Stimulated activated naive CD4-positive, alpha-beta T cell (primary cell): ENCODE measurements around the gene AKT3.
"Not testable (repeated sequence)": the region's sequence is repeated elsewhere in the genome, so short reads cannot be mapped to it uniquely, and the experiment has no call there.

ENCODE experiments used
- DNase-seq, 6 experiments: peaks; one replicate each; lab custom pipeline; 2025; lab: John Stamatoyannopoulos, UW

The AKT3 gene

DNA sequence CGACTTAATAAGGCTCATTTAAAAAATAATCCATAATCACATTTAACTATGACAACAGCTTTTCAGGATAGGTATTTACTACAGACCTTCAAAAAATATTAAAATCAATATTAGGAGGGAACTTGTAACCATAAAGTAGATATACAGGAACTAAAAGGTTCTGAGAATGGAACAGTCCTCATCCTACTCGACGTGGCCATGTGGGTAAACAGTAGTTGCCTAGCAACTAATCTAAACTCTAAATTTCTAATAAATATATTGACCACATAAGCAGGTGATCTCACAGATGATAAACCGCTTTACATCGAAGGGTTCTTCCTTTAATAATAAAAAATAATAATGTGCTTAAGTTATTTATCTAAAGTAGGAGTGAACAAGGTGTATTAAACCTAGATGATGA, 7.9 kb downstream of the AKT3 start:
- DNase-seq = no peak

DNA sequence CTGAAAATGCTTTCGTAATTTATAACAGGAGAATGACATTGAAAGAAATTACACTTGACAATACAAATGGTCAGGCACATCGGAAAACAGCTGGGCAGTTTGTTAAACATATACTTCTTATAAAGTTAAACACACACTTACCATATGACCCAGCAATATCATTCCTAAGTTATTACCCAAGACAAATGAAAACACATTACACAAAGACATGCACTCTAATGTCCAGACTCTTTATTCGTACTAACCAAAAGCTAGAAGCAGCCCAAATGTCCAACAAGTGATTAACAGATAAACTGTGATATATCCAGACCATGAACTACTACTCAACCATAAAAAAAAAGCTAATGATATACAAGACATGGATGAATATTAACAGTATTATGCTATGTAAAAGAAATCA, 8.5 kb downstream of the AKT3 start:
- DNase-seq = no peak

DNA sequence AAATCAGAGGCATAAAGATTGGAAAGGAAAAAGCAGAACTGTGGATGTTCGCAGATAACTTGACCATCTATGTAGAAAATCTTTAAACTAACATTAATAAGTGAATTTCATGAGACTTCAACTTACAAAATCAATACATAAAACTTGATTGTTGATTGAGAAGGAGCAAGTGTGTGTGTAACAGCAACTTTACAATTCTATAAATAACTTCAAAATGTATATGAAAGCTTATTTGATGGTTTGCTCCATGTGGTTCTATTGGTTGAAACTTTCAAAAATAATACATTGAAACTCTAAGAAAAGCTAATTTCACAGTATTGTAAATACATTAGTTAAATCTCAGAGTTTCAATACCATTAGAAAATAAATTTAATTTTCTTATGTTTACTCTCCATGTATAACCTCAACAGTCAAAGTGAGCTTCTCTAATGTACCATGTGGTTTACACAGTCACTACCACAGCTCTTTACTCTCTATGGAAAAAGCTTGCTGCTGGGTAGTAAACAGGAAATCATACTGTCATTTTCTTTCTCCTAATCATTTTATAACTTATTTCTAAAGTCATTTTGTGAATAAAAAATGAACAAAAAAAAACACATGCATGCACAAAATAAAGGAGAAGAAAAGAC, 12.0 kb downstream of the AKT3 start:
- peak in 3 of 6 experiments; percentile 24 to 52 (median 45) for DNase-seq

DNA sequence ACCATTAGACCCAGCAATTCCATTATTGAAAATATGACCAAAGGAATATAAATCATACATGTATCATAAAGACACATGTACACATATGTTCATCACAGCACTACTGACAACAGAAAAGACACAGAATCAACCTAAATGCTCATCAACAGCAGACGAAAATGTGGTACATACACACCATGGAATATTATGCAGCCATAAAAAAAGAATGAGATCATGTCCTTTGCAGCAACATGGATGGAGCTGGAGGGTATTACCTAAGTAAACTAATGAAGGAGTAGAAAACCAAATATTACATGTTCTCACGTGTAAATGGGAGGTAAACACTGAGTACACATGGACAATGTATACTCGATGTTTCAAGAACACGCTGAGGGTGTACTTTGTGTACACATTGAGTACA, 15.9 kb downstream of the AKT3 start:
- no peak for DNase-seq

DNA sequence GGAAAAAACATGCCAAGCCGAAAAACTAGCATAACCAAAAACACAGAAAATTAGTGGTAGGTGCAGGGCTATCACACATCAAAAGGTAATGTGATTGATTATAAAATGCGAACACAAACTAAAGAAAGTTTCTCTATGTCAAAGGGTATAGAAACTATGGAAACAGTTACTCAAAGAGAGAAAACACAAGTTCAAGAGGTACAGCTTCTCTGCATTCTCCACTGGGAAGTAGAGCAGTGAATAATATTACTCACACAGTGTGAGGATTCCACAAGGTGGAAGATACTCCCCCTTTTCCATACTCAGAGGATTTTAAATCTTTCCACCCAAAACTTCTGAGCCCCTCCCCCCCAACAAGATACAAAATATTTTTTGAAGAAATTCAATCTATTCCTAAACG, 18.6 kb downstream of the AKT3 start:
- no peak for DNase-seq

DNA sequence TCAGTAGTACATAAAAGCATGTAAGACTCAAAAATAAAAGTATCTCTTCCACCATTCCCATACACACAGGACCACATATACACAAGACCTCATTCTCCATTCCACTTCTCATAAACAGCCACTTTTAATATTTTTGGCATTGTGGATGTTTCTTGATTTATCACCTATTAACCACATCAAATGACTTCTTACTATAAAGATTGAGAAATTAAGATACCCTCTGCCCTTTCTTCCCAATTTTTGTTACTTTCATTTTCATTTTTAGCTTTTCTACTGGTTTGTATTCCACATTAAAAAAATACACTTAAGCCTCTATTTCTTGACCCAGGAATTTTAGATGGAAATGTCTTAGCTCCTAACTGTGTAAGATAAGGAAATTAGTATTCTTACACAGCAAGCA, 22.8 kb downstream of the AKT3 start:
- no peak for DNase-seq

DNA sequence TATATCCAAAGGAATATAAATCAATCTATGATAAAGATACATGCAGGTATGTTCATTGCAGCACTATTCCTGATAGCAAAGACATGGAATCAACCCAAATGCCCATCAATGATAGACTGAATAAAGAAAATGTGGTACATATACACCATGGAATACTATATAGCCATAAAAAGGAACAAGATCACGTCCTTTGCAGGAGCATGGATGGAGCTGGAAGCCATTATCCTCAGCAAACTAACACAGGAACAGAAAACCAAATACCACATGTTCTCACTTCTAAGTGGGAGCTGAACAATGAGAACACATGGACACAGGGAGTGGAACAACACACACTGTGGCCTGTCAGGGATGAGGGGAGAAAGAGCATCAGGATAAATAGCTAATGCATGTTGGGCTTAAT, 25.1 kb downstream of the AKT3 start:
- DNase-seq = not testable (repeated sequence)

DNA sequence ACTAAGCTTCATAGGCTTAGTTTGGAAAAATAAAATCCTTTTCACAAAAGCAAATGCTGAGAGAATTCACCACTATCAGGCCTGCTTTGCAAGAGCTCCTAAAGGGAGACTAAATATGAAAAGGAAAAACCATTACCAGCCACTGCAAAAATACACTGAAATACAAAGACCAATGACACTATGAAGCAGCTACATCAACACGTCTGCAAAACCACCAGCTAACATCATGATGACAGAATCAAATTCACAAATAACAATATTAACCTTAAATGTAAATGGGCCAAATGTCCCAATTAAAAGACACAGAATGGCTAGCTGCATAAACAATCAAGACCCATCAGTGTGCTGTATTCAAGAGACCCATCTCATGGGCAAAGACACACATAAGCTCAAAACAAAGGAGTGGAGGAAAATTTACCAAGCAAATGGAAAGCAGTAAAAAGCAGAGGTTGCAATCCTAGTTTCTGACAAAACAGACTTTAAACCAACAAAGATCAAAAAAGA, 28.8 kb downstream of the AKT3 start:
- no peak for DNase-seq

DNA sequence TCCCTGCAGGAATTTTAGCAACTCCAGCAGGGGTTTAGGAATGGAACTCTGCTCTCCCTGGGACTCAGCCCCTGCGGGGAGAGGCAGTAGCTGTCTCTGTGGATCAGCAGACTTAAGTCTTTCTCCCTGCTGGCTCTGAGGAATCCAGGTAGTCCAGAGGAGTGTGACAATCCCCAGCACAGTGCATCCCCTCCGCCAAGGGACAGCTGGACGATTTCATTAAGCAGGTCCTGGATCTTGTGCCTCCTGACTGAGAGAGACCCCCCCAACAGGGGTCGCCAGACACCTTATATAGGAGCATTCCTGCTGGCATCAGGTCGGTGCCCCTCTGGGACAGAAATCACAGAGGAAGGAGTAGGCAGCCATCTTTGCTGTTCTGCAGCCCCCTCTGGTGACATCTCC, 30.6 kb downstream of the AKT3 start:
- no peak for DNase-seq

DNA sequence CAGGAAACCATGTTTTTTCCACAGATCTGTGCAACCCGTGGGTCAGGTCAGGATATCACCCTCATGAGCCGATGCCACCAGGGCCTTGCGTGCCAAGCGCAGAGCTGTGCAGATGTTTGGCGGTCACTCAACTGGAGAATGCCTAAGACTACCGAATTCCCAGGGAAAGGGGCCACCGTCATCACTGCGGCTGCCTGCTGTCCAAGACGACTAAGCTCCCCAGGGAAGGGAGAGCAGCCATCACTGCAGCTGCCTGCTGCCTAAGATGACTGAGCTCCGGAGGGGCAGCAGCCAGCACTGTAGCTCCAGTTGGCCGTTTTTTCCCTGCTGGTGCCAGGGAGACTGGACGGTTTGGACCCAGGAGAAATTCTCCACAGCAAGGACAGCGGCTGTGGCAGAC, 31.1 kb downstream of the AKT3 start:
- no peak for DNase-seq

DNA sequence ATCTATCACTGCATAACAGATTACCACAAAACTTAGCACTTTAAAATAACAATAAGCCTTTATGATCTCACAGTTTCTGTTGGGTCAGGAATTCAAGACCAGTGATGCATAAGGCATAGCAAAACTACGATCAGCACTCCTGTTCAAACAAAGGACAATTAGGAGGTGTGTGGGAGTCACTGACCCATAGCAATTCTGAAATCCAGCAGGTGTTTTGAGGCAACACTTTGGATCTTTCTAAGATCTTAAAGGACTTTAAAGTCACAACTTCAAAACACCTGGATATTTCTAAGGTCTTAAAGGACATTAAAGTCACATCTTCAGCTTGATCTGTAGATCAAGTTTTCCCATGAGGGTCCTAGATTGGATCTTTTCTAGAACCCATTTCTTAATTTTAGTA, 35.3 kb downstream of the AKT3 start:
- no peak for DNase-seq

DNA sequence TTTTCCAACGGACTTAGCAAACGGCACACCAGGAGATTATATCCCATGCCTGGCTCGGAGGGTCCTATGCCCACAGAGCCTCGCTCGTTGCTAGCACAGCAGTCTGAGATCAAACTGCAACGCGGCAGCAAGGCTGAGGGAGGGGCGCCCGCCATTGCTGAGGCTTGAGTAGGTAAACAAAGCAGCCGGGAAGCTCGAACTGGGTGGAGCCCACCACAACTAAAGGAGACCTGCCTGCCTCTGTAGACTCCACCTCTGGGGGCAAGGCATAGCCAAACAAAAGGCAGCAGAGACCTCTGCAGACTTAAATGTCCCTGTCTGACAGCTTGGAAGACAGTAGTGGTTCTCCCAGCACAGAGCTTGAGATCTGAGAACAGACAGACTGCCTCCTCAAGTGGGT, 42.7 kb downstream of the AKT3 start:
- peak; percentile 8 to 69 (median 38) for DNase-seq

DNA sequence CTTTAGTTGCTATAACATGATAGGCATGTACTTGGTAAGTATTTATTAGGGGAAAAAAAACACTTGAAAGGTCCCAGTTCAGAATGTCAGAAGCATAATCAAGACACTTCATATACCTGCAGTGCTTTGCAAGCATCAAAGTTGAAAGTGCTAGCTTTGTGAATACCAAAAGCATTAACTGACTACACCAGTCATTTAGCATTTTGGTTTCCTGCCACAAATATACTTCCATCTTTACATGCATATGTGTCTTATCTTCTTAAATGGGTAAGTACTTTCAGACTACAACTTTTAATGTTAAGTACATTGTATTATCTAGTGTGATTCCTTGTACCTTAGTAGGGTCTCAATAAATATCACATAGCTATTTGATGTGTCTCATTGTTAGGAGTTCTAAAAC, 43.7 kb downstream of the AKT3 start:
- DNase-seq = peak in 1 of 6 experiments; percentile 12

DNA sequence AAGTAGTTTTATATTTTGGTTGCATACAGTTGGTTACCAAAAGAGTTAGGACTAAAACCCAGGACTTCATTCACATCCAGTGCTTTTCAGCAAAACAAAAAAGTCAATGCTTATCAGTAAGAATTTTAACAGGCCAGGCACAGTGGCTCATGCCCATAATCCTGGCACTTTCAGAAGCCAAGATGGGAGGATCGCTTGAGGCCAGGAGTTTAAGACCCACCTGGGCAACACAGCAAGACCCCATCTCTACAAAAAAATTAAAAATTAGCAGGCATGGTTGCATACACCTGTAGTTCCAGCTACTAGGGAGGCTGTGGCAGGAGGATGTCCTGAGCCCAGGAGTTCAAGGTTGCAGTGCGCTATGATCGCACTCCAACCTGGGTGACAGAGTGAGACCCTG, 47.3 kb downstream of the AKT3 start:
- no peak for DNase-seq

DNA sequence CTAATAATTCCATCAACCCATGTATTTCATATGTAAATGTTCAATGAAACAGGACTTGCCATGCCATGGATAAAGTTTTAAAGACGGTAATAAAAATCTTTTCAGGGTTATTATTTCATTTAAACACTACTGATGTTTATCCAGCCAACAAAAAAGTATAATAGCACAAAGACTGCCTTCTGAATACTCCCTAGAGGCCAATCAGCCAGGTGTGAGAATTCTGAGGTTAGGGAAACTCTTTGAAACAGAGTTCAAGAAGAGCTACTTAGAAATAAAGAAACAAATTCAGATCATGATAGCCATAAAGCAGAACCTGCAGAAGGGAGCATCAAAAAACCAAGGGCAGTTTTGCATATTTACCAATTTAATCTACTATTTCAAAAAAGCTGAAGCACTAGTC, 48.7 kb downstream of the AKT3 start:
- no peak for DNase-seq

DNA sequence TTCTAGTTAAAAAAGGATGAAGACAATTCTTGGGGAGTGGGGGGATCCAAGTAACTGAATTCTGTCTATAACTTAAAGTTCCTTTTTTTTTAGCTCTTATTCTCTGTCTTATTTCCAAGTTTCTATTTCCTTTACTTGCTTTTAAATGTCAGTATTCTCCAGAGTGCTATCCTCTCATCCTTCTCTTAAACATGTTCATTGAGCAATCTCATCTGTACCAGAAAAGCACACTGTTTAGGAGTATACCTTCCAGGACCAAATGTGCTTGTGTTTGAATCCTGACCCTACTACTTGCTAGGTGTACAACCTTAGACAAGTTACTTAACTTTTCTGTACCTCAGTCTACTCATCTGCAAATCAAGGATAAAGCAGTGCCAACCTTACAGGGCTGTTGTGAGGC, 50.1 kb downstream of the AKT3 start:
- DNase-seq = no peak

DNA sequence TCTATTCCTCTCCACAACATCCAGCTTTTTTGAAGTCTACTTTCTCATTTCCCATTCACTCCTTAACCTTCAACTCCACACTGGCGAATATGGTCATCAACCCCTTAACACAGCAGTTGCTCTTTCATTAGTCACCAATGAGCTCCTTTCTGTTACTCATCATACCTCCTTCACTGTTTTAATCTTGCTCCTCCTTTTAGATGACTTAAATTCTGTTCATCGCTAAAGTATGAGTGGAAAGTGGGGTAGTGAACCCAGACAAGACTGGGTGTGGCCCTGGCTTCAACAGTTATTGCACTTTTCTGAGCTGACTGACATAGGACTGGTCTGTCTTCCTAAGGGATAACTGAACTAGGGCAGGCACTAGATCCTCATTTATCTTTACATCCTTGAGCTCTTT, 51.3 kb downstream of the AKT3 start:
- DNase-seq = no peak

DNA sequence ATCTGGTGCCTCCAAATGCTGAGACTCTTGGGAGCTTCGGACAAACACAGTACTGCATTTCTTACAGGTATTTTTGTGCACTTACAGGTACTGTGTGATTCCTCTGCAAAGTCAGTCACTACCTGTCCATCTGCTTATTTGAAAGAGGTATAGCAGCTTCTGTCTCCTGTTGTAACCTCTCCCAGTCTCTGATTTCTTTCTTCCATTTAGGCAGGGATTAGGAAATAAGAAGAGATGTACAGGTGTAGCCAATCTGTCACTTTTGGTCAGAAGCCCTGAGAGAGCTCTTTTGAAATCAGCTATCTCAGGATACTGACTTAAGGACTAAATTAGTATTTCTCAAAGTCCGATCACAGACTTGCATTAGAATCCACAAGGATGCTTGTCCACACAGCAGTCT, 54.0 kb downstream of the AKT3 start:
- no peak for DNase-seq

DNA sequence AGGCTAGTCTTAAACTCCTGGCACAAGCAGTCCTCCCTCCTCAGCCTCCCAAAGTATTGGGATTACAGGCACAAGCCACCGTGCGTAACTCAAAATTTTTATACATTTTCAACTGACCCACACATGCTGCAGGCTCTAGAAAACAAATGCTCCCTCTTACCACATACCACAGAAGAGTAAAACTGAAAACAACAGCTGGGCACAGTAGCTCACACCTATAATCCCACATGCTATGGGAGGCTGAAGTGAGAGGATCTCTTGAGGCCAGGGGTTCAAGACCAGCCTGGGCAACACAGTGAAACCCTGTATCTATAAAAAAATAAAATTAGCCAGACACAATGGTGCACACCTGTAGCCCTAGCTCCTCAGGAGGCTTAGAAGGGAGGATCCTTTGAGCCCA, 56.7 kb downstream of the AKT3 start:
- DNase-seq = no peak

DNA sequence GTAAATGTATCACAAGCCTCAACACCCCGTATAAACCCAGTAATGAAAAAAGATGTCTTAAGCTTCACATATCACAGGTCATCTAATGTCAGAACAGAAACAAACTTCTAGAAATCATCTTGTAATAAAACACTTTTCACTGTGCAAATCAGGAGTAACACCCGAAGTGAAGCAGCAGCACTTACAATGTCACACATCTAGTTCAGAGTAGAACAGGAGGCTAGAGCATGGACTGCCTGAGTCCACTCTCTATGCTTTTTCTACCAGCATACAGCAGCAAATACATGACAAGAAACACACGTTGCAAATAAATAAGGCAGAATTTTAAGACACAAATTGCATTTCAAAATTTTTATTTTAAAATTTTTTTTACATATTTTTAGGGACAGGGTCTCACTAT, 57.2 kb downstream of the AKT3 start:
- no peak for DNase-seq

DNA sequence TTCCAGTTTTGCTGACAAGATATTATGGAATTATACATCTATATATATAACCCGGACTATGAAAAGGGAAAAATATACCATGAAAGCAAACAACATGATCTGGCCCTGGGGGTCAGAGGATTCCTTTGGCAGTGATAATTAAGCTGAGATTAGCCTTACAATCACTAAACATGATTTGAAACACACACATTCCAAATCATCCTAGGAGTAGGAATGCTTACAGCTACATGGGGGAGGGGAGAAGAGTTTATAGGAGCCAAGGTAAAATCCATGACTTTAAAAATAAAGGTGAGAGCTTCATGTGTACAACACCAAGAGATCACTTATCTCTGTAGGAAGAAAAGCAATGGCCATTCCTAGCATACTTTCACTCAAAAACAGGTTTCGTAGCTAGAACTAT, 57.6 kb downstream of the AKT3 start:
- DNase-seq = no peak

DNA sequence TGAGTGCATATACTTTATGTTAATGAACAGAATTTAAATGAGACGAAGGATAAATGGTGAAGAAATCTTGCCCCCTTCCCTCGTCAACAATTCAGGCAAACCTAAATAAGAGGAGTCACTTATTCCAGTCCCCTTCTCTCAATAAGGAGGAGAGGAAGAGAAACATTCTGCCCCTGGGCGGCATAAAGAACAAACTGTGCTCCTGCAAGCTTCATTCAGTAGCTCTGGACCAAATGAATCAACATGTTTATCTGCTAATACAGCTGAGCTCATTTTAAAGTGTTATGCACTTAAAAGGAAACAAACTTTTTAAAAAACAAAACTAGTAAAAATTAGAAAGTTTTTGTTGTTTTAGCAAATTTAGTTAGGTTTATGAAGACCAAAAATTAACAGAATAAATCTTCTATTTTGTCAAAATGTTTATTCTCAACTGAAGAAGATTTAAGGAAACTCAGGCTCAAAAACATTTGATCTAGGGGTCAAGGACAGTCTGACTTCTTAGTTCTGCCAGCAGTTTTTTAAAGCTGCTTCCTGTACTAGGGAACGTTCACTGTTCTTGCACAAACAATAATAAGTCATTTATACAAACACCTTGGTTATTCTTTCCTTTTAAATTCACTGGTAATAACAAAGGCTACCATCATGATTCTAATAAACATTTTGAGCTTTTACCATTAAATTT, 58.3 kb downstream of the AKT3 start:
- no peak for DNase-seq

DNA sequence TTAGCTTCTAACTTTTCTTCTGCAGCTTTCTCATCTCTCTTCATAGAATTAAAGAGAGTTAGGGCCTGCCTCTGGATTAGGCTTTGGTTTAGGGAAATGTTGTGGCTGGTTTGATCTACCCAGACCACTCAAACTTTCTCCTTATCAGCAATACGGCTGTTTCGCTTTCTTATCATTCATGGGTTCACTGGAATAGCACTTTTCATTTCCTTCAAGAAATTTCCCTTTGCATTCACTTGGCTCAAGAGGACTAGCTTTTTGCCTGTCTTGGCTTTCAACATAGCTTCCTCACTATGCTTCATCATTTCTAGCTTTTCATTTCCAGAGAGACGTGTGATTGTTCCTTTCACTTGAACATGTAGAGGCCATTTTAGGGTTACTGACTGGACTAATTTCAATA, 59.6 kb downstream of the AKT3 start:
- no peak for DNase-seq

DNA sequence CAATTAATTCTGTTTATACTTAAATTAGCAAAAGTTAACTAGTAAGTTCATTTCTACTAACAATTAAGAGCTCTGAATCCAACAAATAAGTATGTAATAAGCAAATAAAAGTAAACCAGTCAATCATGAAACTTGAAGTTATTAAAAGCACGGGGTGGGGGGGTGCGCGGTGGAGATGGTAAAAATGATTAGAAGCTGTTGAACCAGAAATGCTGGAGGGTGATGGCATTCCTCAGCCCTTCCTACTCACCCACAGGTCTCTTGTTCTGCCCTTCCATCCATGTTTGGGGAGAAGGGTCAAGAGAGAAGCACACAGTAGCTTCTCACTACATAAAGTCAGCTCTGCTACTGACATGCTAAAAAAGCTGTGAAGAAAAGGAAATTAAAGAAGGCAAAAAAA, 63.5 kb downstream of the AKT3 start:
- DNase-seq = no peak
